DOHH2 (cell line): ENCODE results near the gene E2F6.

Experiments
- CTCF ChIP-seq: fragments of 200-600 bp; sonication (generic); IDR thresholded peaks from one replicate; pipeline ENCODE4 v1.5.1; 2014; ENCODE audit warnings: antibody characterized with exemption, mild to moderate bottlenecking, low read depth, low read length; ENCODE audit not compliant: poor library complexity, severe bottlenecking
- EZH2phosphoT487 ChIP-seq: fragments of 200-600 bp; sonication (generic); IDR thresholded peaks from 2 replicates; pipeline ENCODE4 v1.6.1; 2017; ENCODE audit warnings: borderline replicate concordance, mild to moderate bottlenecking, antibody characterized with exemption, low read length, moderate library complexity, mixed read lengths

GRCh38 chr2:11416931-11417330, 49.0 kb downstream of the E2F6 start:
- no peak for TF ChIP-seq CTCF
- no peak for TF ChIP-seq EZH2phosphoT487
